Measurements from ENCODE around the gene MRTFA.
"Not testable (repeated sequence)": the region's sequence is repeated elsewhere in the genome, so short reads cannot be mapped to it uniquely, and the experiment has no call there.

MRTFA gene

DNA sequence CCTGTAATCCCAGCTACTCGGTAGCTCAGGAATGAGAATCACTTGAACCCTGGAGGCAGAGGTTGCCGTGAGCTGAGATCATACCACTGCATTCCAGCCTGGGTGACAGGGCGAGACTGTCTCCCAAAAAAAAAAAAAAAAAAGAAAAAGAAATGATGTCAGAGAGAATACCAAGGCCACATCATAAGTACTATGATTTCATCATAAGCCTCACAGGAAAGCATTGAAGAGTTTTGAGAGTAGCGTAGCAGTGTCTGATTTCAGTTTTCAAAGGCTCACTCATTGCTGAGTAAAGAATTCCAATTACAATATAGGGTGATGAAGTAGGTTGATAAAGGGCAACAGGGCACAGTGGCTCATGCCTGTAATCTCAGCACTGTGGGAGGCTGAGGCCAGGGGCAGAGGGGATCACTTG, 88.8 kb downstream of the MRTFA start:
- DNase-seq: no peak

DNA sequence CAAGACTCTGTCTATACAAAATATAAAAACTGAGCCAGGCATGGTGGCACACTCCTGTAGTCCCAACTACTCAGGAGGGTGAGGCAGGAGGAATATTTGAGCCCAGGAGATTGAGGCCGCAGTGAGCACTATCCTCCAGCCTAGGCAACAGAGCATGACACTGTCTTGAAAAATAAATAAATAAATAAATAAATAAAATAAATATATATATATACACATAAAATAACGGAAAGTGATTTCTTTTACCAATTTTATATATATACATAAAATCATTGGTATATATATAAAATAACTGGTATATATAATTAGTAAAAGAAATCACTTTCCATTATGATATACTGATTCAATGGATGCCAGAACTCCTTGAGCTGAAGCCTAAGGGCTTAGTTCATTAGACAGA, 91.8 kb downstream of the MRTFA start:
- no peak for DNase-seq

DNA sequence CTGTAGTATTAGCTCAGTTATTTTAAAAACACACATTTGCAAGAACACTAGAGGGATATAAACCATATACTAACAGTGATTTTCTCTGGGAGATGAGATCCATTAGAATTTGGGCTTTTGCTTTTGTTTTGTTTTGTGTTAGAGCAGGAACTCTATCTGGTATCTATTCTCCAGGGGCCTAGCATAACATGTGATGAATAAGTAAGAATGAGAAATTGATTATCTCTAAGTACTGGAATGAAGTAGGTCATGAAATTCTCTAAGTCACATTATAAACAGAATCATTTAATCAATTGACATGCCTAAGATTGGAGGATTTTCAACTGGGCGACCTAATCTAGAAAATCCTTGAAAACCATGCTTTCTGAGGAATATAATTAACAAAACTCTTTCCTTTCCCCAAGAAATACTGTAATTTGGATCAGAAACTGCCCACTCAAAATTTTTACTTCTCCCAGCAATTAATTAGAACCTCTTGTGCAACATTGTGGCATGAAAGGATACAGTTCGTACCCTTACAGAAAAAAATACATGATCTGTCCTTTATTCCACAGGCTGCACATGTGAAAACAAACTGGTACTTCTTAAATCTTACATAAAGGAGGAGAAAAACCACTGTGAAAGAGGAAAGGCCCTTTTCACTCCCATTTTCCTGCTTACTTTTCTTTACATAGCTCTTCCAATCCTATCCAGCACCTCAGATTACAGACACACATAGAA, 93.5 kb downstream of the MRTFA start:
- DNase-seq: no peak

DNA sequence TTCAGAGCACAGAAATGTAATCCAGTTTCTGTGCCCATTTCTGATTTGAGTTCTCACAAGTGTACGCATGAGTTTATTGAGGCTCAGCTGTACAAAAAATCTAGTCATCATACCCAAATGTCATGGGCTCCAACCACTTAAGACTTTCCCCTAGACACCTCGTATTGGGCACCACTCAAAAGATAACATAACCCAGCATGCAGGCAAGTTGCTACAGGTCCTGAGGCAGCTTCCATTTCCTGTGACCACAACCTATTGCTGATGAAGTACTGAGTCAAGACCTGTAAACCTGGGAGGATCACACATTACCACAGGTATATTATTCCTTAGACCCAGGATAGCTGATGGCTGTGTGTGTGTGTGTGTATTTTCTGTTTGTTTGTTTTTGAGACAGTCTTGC, 95.2 kb downstream of the MRTFA start:
- DNase-seq: no peak

DNA sequence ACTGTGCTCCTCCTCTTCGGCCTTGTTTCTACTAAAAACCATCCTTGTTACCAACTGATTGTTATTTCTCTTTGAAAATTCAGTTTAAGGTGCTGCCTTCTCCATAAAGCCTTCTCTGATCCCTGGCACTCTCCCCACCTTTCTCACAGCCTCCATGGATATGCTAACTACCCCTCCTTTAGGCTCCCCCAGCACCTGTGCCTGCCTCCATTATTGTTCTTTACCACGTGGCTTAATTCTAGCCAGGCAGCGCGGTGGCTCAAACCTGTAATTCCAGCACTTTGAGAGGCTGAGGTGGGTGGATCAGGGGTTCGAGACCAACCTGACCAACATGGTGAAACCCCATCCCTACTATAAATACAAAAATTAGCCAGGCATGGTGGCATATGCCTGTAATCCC, 96.3 kb downstream of the MRTFA start:
- no peak for DNase-seq

DNA sequence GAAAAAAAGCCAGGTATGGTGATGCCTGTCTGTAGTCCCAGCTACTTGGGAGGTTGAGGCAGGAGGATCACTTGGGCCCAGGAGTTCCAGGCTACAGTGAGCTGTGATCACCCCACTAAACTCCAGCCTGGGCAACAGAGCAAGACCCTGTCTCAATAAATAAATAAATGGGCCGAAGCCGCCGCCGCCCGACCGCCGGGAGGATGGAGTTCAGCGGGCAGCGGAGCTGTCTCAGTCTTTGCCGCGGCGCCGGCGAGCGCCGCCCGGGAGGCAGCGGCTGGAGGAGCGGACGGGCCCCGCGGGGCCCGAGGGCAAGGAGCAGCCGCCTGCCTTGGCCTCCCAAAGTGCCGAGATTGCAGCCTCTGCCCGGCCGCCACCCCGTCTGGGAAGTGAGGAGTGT, 100.4 kb downstream of the MRTFA start:
- DNase-seq: not testable (repeated sequence)

DNA sequence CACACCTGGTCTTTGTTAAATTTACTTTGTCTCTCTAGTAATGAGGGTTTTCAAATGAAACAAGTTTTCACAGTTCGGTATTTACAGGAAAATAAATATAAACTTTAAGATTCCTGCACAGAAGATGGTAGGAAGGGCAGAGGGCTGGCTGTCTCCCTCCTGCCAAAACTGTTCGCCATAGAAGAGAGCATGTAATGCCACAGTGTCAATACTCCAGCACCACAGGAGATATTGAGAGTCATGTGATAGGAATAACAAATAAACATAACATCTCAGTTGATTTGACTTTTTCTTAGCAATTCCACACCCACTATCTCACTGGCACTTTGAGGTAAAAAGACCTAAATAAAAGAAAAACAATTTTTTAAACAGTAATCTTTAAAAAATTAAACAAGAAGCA, 100.9 kb downstream of the MRTFA start:
- no peak for DNase-seq

DNA sequence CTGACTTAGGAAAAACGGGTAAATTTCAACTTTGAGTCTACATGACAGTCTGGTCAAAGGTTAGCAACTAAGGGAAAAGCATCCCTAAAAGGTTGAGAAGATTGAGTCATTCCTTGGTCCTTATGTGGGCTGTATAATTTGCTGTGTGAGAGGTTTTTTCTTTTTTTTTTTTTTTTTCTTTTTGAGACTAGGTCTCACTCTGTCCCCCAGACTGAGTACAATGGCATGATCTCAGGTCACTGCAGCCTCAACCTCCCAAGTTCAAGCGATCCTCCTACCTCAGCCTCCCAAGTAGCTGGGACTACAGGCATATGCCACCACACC, 101.4 kb downstream of the MRTFA start:
- DNase-seq: no peak

DNA sequence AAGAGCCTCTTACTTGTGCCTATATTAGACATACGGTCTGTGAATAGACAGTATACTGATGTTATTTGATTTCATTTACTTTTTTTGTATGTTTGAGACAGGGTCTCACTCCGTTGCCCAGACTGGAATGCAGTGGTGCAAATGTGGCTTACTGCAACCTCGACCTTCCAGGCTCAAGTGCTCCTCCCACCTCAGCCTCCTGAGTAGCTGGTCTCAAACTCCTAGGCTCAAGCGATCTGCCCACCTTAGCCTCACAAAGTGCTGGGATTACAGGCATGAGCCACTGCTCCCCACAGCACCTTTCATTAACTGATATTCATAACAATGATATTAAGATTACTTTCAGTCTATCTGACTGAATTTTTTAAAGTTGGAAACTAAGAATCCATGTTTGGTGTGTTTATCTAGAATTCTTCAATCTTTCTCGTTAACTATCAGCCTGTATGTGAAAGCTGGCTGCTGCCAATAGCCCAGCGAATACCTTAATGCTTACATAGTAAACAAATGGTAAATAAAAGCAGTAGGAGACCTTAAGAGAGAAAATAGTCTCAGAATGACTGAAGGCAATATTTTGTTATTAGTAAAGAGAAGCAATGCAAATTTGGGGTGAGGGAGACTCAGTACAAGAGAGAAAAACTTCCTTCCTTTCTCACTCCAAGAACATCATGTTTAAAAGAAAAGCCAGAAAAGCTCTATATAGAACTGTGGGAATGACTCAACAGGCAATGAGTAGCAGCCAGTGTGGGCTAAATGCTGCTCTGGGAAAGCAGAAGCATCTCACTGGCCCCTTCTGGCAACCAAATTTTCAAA, 101.9 kb downstream of the MRTFA start:
- DNase-seq: no peak

DNA sequence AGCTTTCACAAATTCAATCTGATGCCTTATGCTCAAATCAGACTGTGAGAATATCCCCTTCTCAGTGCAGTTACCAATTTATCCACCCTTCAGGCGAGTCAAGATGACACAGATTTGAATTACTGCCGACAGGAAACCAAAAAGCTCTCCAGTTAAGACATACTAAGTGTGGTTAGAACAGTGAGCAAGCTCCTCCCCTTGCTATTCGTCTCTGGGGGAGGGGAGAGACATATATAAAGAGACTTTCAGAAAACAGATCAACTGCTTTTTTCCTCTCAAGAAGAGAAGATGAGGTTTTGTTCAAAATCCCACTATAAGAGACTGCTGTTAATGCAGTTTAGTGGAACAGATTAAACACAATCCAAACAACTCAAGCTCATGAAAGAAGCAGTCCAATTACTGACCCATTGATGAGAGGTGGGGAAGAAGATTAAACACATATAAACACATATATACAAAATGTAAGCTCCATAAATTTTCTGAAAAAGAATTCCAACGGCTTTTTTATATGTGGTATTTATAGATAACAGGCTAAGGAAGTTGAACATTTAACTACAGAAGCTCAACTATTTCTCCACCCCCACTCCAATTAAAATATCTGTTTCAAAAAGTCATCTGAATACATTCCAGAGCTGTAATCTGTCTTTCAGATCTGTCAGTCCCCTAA, 102.7 kb downstream of the MRTFA start:
- DNase-seq: peak; percentile 43 to 61

DNA sequence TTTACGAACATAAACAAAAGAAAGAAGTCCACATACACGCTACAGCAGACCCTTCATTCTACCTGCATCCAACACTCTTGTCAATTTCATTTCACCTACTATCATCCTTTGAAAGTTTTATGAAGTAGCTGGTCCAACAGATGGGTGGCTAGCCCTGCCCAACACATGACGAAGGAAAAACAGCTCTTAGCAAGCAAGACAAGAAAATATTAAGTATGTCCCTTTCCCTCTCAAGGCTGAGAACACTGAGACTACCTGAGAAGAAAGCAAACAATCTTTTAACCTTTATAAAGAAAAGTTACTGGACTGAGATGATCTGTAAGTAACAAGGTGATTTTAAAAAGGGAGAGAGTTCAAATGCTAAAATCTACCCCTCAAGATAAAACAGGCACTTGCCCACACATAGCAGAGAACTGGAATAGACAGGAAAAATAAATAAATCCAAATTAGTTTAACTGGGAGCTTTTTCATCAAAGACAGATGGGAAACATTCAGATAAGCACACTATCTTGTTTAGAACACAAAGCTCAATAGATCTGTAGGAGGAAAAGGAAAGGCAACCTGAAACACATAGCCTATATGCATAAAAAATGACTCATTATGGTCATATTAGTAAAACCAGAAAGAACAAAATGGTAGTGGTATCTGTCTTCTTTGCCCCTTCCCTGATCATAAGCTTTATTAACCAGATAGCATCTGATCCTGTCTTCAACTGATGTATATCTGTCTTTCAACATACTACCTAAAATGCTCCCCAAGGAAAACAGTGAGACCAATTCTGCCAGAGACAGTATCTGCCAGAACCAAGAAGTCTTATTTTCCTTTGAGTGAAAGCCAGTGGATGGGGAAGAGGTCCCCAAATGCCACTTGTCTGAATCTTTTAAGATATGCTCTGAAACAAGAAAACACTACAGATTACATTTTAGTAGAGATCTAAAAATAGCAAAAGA, 104.3 kb downstream of the MRTFA start:
- DNase-seq: no peak

DNA sequence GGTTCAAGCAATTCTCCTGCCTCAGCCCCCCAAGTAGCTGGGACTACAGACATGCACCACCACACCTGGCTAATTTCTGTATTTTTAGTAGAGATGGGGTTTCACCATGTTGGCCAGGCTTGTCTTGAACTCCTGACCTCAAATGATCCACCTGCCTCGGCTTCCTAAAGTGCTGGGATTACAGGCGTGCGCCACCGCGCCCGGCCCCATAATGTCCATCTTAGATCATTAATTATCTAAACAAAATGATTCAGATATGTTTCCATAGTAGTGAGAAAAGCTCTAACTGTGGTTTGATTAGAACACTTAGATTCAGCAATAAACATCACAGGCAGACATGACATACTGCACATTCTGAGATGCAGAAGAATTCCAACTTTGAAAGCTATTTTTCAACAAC, 106.1 kb downstream of the MRTFA start:
- DNase-seq: not testable (repeated sequence)

DNA sequence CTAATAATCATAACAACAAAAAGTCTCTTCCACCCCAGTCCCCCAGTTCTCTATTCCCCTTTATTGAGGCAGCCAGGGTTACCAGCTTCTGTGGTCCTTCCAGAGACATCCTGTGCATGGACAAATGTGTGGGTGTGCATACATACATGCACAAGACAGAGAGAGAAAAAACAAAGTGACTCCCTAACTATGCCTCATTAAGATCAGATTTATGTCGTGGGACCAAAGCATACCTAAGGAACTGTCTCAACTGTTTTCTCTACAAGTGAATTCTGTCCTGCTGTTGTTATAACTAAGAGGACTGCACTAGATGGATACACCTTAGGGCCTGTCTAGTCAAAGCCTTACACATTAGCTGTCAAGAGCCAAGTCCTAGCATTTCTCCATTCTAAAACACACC, 106.7 kb downstream of the MRTFA start:
- DNase-seq: no peak

DNA sequence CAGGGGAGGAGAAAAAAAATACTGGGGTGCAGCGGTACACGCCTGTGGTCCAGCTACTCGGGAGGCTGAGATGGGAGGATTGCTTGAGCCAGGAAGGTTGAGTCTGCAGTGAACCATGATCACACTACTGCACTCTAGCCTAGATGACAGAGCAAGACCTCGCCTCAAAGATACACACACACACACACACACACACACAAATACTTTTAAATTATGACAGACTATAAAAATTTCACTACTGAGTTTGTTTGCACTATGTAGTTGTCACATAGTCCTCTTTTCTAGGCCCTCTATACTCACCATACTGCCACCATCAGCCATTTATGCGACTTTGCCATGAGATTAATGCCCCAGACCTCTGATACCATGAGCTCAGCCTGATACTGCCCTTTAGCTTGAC, 109.6 kb downstream of the MRTFA start:
- no peak for DNase-seq

DNA sequence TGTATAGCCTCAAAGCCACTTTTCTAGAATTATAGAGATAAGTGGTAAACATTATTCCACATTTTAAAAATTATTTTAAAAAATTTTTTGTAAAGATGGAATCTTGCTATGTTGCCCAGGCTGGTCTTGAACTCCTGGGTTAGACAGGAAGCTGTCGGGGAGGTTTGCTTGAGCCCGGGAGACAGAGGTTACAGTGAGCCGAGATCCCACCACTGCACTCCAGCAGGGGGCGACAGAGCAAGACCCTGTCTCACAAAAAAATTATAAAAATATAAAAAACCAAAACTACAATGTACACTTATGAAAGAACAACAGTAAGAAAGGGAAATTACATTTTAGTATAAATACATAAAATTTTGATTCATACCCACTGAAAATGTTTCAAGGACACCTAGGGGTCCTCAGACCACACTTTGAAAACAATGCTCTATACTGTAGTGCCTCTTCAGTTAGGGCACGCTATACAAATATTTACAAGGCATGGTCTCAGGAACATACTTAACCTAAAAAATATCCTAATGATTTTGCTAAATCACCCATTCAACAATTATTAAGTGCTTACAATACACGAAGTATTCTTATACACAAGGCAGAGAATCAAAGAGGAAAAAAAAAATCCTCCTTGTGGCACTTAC, 111.2 kb downstream of the MRTFA start:
- DNase-seq: peak; percentile 68 to 73

DNA sequence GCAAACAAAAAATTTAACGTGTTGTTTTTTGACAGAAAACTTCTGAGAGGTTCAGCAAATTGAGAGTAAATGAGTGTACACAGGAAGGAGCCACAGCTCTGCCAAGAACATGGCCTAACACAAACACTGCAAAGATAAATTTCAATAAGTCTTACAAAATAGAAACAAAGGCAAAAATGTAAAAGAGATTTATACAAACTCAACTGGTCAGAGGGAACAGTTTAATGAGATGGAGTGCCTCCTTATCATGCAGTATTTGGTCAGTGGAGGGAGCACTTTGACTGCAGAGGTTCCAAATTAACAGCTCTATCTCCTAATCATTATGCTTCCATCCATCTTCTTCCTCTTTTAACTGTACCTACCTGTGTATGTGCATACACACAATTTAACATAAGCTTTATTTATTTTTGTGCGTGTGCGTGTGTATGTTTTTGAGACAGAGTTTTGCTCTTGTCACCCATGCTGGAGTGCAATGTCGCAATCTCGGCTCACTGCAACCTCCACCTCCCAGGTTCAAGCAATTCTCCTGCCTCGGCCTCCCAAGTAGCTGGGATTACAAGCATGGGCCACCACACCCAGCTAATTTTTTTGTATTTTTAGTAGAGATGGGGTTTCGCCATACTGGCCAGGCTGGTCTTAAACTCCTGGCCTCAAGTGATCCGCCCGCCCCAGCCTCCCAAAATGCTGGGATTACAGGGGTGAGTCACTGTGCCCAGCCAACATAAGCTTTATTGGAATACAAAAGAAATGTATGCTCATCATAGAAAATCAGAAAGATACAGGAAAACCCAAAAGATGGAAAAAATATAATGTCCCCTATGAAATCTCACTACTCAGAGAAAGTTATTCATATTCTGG, 111.9 kb downstream of the MRTFA start:
- no peak for DNase-seq

DNA sequence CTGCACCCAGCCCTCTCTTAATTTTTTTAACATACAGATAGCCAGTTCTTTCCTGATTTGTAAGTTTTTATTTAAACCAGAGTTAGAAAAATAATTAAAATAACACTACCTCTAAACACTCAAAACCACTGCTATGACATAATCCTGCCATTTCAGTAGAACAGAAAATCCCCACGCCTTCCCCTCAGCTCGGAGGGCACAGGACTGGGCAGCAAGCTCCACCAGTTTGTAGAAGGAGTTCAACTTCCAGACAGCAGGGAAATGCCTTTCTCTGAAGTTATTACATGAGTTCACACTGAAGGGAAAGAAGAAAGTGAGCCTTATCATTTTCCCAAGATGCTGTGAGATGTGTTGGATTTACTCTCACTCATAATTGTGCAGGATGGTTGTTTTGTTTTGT, 114.4 kb downstream of the MRTFA start:
- DNase-seq: no peak

DNA sequence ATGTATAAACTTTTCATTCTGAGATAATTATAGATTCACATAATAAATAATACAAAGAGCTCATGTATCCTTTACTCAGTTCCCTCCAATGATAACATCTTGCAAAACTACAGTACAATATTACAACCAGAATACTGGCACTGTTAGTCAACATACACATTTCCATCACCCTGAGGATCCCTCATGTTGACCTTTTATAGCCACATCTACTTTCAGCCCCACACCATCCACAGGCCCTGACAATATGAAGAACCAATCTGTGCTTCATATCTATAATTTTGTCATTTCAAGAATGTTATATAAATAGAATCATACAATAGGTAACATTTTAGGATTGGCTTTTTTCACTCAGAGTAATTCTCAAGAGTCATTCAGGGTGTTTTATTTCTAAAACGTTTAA, 115.5 kb downstream of the MRTFA start:
- no peak for DNase-seq

DNA sequence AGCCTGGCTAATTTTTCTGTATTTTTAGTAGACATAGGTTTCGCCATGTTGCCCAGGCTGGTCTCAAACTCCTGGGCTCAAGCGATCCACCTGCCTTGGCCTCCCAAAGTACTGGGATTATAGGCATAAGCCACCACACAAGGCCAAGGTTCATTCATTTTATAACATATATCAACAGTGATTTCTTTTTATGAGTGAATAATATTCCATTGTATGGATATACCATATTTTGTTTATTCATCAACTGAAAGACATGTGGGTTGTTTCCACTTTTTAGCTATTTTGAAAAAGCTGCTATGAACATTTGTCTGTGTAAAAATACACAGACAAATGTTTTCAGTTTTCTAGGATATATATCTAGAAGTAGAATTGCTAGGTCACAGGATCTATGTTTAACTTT, 116.0 kb downstream of the MRTFA start:
- no peak for DNase-seq

DNA sequence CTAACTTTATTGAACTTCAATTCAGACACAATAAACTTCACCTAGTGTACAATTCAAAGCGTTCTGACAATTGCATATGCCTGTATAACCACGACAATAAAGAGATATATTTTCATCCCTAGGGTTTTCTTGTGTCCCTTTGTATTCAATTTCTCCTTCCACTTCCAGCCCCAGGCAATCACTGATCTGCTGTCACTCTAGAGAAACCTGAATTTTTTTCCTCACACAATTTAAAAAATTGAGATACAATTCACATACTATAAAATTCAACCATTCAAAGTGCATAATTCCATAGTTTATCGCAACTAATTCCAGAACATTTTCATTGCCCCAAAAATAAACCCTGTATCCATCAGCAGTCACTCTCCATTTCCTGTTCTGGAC, 116.6 kb downstream of the MRTFA start:
- DNase-seq: no peak

DNA sequence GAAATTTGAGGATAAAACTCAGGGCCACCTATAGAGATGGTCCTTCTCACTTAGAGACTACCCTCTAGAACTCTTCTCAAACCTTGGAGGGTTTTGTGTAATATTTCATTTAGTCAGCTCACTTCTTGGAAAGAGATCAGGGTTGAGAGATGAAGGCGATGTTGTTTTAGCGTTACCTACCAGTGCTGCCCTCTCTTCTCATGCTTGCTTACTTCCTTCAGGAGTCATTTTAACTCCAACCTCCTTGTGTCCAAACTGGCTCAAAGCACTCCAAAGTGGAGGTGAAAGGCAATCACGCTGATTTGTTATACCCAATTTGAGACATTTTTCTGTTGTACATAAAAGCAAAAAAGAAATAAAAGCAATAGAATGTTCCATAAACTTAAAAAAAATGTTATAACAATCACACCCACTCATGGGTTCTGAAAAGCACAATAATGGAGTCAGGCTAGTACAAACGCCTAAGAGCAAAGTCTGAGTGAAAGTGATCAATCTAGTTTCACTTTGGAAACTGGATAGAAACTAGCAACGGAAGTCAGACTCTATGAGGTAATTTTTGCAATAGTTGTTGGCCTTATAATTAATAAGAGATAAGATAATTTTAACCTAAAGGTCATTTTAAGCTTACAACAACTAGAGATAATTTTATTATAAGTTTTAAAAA, 117.1 kb downstream of the MRTFA start:
- DNase-seq: no peak
